Measurements from ENCODE around the gene OBSL1. TPM values are rescaled to one million over a fixed set of nuclear protein-coding genes. Genes with fewer than 3 reads are reported as not detected.

The OBSL1 gene
- total RNA-seq, 2 donors from 2014 or later, result 9.9 to 13.2 TPM

GRCh38 chr2:219540784-219541504 is 30.4 kb downstream of the OBSL1 start:
- intact Hi-C loops (cut with DNase I), result loop anchor here (2.0 to 5.0 kb wide), 2 partner anchors 102 to 146 kb away; no protein-coding TSS in a partner anchor
- peaks cover 4% of the 10 kb centered on the region for H3K4me1 ChIP-seq
- TF ChIP-seq, protein P1, sequence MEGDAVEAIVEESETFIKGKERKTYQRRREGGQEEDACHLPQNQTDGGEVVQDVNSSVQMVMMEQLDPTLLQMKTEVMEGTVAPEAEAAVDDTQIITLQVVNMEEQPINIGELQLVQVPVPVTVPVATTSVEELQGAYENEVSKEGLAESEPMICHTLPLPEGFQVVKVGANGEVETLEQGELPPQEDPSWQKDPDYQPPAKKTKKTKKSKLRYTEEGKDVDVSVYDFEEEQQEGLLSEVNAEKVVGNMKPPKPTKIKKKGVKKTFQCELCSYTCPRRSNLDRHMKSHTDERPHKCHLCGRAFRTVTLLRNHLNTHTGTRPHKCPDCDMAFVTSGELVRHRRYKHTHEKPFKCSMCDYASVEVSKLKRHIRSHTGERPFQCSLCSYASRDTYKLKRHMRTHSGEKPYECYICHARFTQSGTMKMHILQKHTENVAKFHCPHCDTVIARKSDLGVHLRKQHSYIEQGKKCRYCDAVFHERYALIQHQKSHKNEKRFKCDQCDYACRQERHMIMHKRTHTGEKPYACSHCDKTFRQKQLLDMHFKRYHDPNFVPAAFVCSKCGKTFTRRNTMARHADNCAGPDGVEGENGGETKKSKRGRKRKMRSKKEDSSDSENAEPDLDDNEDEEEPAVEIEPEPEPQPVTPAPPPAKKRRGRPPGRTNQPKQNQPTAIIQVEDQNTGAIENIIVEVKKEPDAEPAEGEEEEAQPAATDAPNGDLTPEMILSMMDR (IDR thresholded peaks at IDR 0.05), result no peak
- no peaks in the 10 kb centered on the region for H3K9me3 ChIP-seq
- H3K27me3 ChIP-seq, result no peaks in the 10 kb centered on the region
- no peak overlapping the region for H3K9ac ChIP-seq (ENCODE audit: low read depth in 2 of 2, low read length in 2 of 2)
- no peak for DNase-seq
- H3K36me3 ChIP-seq, result no peaks in the 10 kb centered on the region
- no peak overlapping the region for H3K27ac ChIP-seq
- no peak overlapping the region for H3K4me3 ChIP-seq

DNA sequence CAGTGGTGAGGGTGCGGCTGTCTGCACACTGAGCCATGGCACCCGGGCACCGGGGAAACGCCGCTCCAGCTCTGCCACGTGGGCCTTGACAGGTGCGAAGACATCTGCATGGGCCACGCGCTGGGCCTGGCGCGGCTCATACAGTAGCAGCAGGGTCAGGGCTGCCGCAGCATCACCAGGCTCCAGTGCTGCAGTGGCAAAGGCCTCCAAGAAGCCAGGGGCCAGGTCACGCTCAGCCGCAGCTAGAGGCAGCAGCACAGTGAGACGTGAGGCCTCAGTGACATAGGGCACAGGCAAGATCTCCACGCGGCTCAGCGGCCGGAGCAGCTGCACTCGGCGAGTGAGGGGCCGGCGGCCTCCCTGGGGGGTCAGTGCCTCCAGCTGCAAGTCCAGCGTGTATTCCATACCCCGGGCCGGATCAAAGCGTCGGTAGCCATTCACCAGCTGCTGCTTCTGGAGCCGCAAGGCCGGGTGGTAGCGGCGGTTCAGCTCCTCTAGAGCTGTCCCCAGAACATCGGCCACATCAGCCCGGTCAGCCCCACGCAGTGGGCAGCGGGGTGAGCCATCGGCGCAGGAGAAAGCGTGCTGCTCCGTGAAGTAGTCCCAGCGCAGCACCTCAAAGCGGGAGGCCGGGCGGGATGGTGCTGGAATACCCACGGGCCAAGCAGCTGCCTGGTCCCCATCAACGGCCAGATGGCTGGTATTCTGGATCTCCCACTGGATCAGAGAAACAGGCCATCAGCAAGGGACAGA is 31.2 kb downstream of the OBSL1 start:
- no peak overlapping the region for H3K4me3 ChIP-seq
- TF ChIP-seq, protein P1 (IDR thresholded peaks at IDR 0.05), result no peak
- H3K27me3 ChIP-seq, result no peaks in the 10 kb centered on the region
- peaks cover 4% of the 10 kb centered on the region for H3K4me1 ChIP-seq
- H3K9ac ChIP-seq (ENCODE audit: low read depth in 2 of 2, low read length in 2 of 2), result no peak overlapping the region
- intact Hi-C loops (cut with DNase I), result loop anchor here (2.0 to 5.0 kb wide), 2 partner anchors 103 to 147 kb away; no protein-coding TSS in a partner anchor
- no peak for DNase-seq
- no peaks in the 10 kb centered on the region for H3K36me3 ChIP-seq
- H3K9me3 ChIP-seq, result no peaks in the 10 kb centered on the region
- no peak overlapping the region for H3K27ac ChIP-seq

DNA sequence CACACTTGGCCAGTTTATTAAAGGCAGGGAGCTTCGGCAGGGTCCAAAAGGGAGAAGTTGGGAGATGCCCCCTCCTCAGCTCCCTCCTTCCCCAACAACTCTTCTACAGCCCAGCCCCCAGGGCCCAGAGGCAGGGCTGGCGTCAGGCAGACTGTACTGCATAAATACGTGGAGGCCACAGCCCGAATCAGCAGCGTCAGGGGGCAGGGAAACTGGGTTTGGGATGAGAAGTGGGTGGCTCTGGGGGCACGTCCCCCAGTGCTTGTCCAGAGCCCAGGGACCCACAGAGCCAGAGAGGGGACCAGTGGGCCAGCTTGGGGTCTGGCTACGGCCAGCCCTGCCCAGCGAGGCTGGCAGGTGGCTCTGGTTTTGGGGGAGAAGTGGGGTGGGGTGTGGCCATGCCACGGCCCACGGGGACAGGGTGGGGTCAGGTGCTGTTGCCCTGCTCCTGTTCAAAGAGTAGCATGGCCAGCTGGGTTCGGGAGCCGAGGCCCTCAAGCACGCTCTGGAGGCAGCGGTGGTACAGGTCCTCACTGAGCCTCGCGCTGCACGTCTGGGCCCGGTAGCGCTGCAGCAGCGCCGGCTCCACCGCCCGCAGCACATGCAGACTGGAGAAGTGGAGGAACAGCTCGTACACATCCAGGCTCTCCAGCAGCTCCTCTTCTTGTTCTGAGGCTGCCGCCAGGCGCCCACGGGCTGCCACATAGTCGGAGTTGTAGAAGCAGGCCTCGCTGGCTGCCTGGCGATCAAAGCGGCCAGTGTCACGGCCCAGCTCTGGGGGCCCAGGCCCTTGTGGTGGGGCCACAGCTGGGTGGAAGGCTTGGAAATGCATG is 32.2 kb downstream of the OBSL1 start:
- H3K9ac ChIP-seq (ENCODE audit: low read depth in 2 of 2, low read length in 2 of 2), result no peak overlapping the region
- no peaks in the 10 kb centered on the region for H3K27me3 ChIP-seq
- H3K4me3 ChIP-seq, result no peak overlapping the region
- TF ChIP-seq, protein P1 (IDR thresholded peaks at IDR 0.05), result no peak
- H3K9me3 ChIP-seq, result no peaks in the 10 kb centered on the region
- H3K4me1 ChIP-seq, result peaks cover 4% of the 10 kb centered on the region
- intact Hi-C loops (cut with DNase I), result no loop called here
- no peak overlapping the region for H3K27ac ChIP-seq
- DNase-seq, result no peak
- no peaks in the 10 kb centered on the region for H3K36me3 ChIP-seq

- intact Hi-C loops (cut with DNase I), result no loop called here
- TF ChIP-seq, protein P1 (IDR thresholded peaks at IDR 0.05), result no peak
- no peaks in the 10 kb centered on the region for H3K9me3 ChIP-seq
- no peaks in the 10 kb centered on the region for H3K27me3 ChIP-seq
- no peak for DNase-seq
- no peak overlapping the region for H3K9ac ChIP-seq (ENCODE audit: low read depth in 2 of 2, low read length in 2 of 2)
- H3K27ac ChIP-seq, result no peak overlapping the region
- H3K4me1 ChIP-seq, result peaks cover 4% of the 10 kb centered on the region
- H3K4me3 ChIP-seq, result no peak overlapping the region
- no peaks in the 10 kb centered on the region for H3K36me3 ChIP-seq
Observed at GRCh38 chr2:219538504-219538951, 32.8 kb downstream of the OBSL1 start.

Data from colonic mucosa (tissue), 4 donors.